ENCODE results near the gene OR5K2.

The OR5K2 gene

GRCh38 chr3:98497381-98497780 lies at the start of gene OR5K2:
OR5K2 (plus strand) TSS chr3:98497681; CDS start chr3:98497681, 0 bp downstream.
- no peaks in the 10 kb centered on the region for H3K27me3 ChIP-seq (ENCODE audit: low read length)
- H3K9me2 ChIP-seq (replicated peaks; ENCODE audit: insufficient read depth, low read length), result no peaks in the 10 kb centered on the region
- H4K20me1 ChIP-seq (ENCODE audit: low read depth, low read length), result 0 out of 2 replicates have a peak, but pooled peaks cover 4% of the 10 kb centered on the region
- no peaks in the 10 kb centered on the region for H3K79me2 ChIP-seq (ENCODE audit: insufficient read depth, low read length)
- H2AFZ ChIP-seq (ENCODE audit: low read depth, low read length, severe bottlenecking), result no peak within 1 kb of the TSS
- no peaks in the 10 kb centered on the region for H3F3A ChIP-seq (ENCODE audit: insufficient read depth)
- TF ChIP-seq EZH2phosphoT487 (conservative IDR thresholded peaks at IDR 0.05; ENCODE audit: low read length) (no peak), CTCF (IDR thresholded peaks at IDR 0.05; ENCODE audit: insufficient read depth, low read length, poor library complexity, severe bottlenecking) (no peak)
- no peak within 1 kb of the TSS for H3K9ac ChIP-seq (ENCODE audit: low read length)
- H3K27ac ChIP-seq (ENCODE audit: low read depth, low read length), result no peak within 1 kb of the TSS
- no peaks in the 10 kb centered on the region for H3K9me3 ChIP-seq (ENCODE audit: insufficient read depth, low read length)
- no peaks in the 10 kb centered on the region for H3K36me3 ChIP-seq (ENCODE audit: low read length)
- H3K4me2 ChIP-seq (ENCODE audit: low read depth, low read length, poor library complexity, severe bottlenecking), result no peak within 1 kb of the TSS
- no peak within 1 kb of the TSS for H3K4me3 ChIP-seq (ENCODE audit: insufficient read depth, low read length, poor library complexity, severe bottlenecking)

GRCh38 chr3:98449606-98450193 lies 47.8 kb upstream of the OR5K2 start:
- H3K9me3 ChIP-seq (ENCODE audit: insufficient read depth, low read length), result no peaks in the 10 kb centered on the region
- TF ChIP-seq CTCF (IDR thresholded peaks at IDR 0.05; ENCODE audit: insufficient read depth, low read length, poor library complexity, severe bottlenecking) (no peak), EZH2phosphoT487 (conservative IDR thresholded peaks at IDR 0.05; ENCODE audit: low read length) (no peak)
- H3K79me2 ChIP-seq (ENCODE audit: insufficient read depth, low read length), result no peaks in the 10 kb centered on the region
- no peaks in the 10 kb centered on the region for H3K27me3 ChIP-seq (ENCODE audit: low read length)
- no peak overlapping the region for H3K27ac ChIP-seq (ENCODE audit: low read depth, low read length)
- H4K20me1 ChIP-seq (ENCODE audit: low read depth, low read length), result no peaks in the 10 kb centered on the region
- no peaks in the 10 kb centered on the region for H3K36me3 ChIP-seq (ENCODE audit: low read length)
- H3K4me3 ChIP-seq (ENCODE audit: insufficient read depth, low read length, poor library complexity, severe bottlenecking), result no peak overlapping the region
- no peak overlapping the region for H3K4me2 ChIP-seq (ENCODE audit: low read depth, low read length, poor library complexity, severe bottlenecking)
- no peaks in the 10 kb centered on the region for H3F3A ChIP-seq (ENCODE audit: insufficient read depth)
- no peaks in the 10 kb centered on the region for H3K9me2 ChIP-seq (replicated peaks; ENCODE audit: insufficient read depth, low read length)
- no peak overlapping the region for H3K9ac ChIP-seq (ENCODE audit: low read length)
- no peak overlapping the region for H2AFZ ChIP-seq (ENCODE audit: low read depth, low read length, severe bottlenecking)

GRCh38 chr3:98450372-98450771 lies 47.1 kb upstream of the OR5K2 start:
- no peak overlapping the region for H3K9ac ChIP-seq (ENCODE audit: low read length)
- no peaks in the 10 kb centered on the region for H3K9me2 ChIP-seq (replicated peaks; ENCODE audit: insufficient read depth, low read length)
- no peaks in the 10 kb centered on the region for H3K27me3 ChIP-seq (ENCODE audit: low read length)
- H3K4me2 ChIP-seq (ENCODE audit: low read depth, low read length, poor library complexity, severe bottlenecking), result no peak overlapping the region
- no peak overlapping the region for H3K27ac ChIP-seq (ENCODE audit: low read depth, low read length)
- H3F3A ChIP-seq (ENCODE audit: insufficient read depth), result no peaks in the 10 kb centered on the region
- H2AFZ ChIP-seq (ENCODE audit: low read depth, low read length, severe bottlenecking), result no peak overlapping the region
- H3K79me2 ChIP-seq (ENCODE audit: insufficient read depth, low read length), result no peaks in the 10 kb centered on the region
- no peaks in the 10 kb centered on the region for H4K20me1 ChIP-seq (ENCODE audit: low read depth, low read length)
- H3K36me3 ChIP-seq (ENCODE audit: low read length), result no peaks in the 10 kb centered on the region
- TF ChIP-seq EZH2phosphoT487 (conservative IDR thresholded peaks at IDR 0.05; ENCODE audit: low read length), result no peak
- no peak for TF ChIP-seq CTCF (IDR thresholded peaks at IDR 0.05; ENCODE audit: insufficient read depth, low read length, poor library complexity, severe bottlenecking)
- no peak overlapping the region for H3K4me3 ChIP-seq (ENCODE audit: insufficient read depth, low read length, poor library complexity, severe bottlenecking)
- no peaks in the 10 kb centered on the region for H3K9me3 ChIP-seq (ENCODE audit: insufficient read depth, low read length)

Data from SU-DHL-6 (cell line).